ENCODE results near the gene PBOV1.

Gene PBOV1

DNA sequence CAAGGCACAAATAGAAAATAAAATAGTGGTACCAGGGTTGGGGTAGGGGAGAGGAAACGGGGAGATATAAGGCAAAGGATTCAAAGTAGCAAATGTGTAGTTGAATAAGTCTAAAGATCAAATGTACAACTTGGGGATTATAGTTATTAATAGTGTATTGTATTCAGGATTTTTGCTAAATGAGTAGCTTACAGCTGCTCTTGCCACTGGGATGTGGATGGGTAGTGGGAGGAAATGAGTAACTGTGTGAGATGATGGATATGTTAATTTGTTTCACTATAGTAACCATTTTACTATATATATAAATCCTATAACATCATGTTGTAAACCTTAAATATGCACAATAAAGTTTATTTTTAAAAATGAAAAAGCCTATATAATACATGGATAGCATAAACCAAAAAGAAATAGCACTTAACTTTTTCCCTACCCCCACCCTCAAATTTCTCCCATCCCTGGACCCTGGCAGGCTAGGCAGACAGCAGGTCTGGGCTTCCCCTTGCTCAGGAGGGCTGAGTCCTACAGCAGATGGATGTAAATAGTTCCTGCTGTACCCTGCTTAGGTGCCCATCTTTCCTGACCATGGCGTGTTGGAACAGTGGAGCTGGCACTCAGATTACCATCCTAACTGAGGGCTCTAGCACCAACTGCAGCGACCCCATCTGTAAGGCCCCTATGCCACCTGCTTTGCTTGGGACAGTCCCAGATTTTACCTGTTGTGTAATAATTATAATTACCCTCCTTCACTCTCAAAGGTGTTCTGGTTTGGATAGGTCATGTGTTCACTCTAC is 28.6 kb upstream of the PBOV1 start:
- DNase-seq: no peak
- no peak for ATAC-seq (replicated peaks)
- no peaks in the 10 kb centered on the region for H3K9me3 Mint-ChIP-seq
- no peak overlapping the region for H3K4me3 Mint-ChIP-seq
- H3K36me3 Mint-ChIP-seq: no peaks in the 10 kb centered on the region
- peaks cover 14 to 17% of the 10 kb centered on the region in 2 donors for H3K27me3 Mint-ChIP-seq
- H3K4me1 Mint-ChIP-seq: no peaks in the 10 kb centered on the region
- H3K27ac Mint-ChIP-seq: no peak overlapping the region

DNA sequence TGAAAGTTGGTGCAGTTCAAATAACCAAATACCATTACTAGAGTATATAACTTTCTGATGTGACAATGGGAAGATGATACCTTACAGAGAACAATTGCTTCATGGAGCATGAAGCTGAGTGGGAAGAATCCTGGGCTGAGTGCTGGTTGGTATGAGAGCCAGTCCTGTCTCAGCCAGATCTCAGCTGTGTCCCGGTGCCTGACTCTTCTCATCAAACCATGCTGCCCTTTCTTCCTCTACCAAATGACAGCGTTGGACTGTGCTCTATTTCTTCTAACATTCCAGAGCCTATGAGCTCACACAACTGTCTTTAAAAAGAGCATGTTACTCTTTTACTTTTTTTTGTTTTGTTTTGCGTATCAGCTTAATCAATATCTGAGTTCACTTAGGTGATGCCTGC is 27.5 kb upstream of the PBOV1 start:
- ATAC-seq (replicated peaks): no peak
- no peaks in the 10 kb centered on the region for H3K4me1 Mint-ChIP-seq
- no peak overlapping the region for H3K27ac Mint-ChIP-seq
- no peak overlapping the region for H3K4me3 Mint-ChIP-seq
- no peak for DNase-seq
- peaks cover 15 to 17% of the 10 kb centered on the region in 2 donors for H3K27me3 Mint-ChIP-seq
- no peaks in the 10 kb centered on the region for H3K9me3 Mint-ChIP-seq
- H3K36me3 Mint-ChIP-seq: no peaks in the 10 kb centered on the region

DNA sequence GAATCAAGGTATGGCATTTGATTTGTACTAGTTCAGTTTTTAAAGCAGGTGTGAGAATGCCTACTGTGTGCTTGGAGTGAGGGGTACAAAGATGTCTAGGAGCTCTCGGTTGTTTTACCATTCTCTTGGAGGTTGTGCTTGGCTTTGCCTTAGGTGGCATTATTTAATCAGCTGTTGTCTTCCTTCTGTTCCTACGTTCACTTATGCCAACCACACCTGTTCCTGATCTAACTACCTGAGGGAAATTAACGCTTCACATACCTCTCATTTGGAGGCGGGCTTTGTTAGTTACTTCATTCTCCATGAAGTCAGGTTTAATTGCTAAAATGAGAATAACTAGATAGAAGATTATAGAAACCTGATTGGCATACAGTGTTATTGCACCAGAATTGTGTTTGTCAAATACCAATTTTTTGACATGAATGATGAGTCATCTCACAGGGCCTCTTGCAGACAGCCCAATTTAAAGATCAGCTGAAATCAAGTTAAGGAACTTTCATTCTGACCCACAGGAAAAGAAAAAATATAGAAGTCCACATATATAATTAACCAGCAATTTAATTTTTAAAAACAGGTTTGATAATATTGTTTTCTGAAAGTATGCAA is 24.8 kb upstream of the PBOV1 start:
- H3K27me3 Mint-ChIP-seq: peaks cover 15 to 17% of the 10 kb centered on the region in 2 donors
- H3K36me3 Mint-ChIP-seq: no peaks in the 10 kb centered on the region
- ATAC-seq (replicated peaks): no peak
- DNase-seq: no peak
- H3K27ac Mint-ChIP-seq: no peak overlapping the region
- no peak overlapping the region for H3K4me3 Mint-ChIP-seq
- H3K4me1 Mint-ChIP-seq: no peaks in the 10 kb centered on the region
- H3K9me3 Mint-ChIP-seq: no peaks in the 10 kb centered on the region

DNA sequence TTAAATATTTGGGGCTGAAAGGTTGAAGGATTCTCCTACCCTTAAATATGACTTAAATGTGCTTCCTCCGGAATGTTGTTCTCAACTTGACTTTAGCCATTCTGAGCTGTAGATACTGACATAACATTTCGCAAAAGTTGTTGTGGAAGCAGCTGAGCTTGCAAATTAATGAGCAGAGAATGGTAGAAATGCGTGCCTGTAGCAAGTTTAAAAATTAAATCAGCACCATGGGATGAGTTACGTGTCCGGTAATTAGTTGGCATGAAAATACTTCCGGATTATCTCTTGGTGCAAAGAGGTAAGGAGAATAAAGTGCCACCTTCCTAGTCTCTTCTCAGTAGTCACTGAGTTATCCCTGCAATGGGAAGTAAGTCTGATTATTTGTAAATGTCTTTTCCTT is 23.6 kb upstream of the PBOV1 start:
- H3K9me3 Mint-ChIP-seq: no peaks in the 10 kb centered on the region
- H3K27me3 Mint-ChIP-seq: peaks cover 15 to 17% of the 10 kb centered on the region in 2 donors
- H3K4me1 Mint-ChIP-seq: no peaks in the 10 kb centered on the region

DNA sequence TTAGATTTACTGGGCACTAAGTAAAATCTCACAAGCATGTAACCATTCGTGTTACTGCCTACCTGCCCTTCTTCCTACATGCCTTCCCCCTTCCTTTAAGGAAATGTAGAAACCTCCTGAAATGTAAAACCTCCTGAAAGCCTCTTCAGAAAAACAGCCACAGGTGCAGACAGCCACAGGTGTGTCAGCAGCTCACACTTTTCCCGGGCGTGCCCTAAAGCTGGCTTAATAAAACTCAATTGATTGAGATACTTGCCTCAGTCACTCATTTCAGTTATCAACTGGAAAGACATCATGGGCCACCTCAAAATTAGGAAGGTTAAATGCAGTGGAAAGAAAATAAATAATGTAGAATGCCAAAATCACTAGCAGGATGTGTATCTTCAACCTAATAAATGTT is 23.1 kb upstream of the PBOV1 start:
- Mint-ChIP-seq H3K9me3 (no peaks in the 10 kb centered on the region), H3K27me3 (peaks cover 15 to 17% of the 10 kb centered on the region in 2 donors)

More for the DNA sequence above, 23.6 kb upstream of the PBOV1 start:
- DNase-seq: no peak
- Mint-ChIP-seq H3K27ac (no peak overlapping the region), H3K36me3 (no peaks in the 10 kb centered on the region), H3K4me3 (no peak overlapping the region)
- no peak for ATAC-seq (replicated peaks)

DNA sequence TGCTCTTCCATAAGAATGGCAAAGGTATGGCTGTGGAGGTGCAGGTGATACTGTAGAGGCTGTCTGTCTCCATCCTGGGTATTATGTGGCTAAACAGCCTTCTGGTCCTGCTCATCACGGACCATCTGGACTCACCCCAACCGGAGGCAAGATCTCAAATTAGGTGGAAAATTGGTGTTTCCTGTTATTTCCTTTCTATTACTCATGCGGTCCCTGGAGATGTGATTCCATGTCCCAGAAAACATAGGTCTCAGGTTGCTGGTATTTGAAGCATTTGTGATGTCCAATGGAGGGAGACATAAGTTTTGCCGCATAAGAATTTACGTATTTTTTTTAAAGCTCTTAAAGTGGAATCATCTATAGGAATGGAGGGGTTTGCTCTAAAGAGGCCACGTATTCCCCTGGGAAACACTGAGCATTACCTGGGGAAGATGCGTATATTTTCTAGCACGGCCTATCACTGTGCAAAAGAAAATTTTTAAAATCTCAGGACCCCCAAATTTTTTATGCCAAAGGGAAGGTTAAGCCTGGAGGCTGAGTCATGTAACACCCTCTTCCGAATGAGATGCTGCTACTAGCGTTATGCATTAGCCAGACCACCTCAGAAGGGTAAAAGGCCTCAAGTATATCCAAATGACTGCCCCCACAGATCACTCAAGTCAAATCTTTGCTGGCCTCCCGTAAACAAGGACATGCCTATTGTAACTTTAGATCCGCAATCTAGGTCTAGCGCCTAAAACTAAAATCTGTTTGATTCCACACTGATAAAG is 22.4 kb upstream of the PBOV1 start:
- peaks cover 12 to 15% of the 10 kb centered on the region in 2 donors for H3K27me3 Mint-ChIP-seq
- DNase-seq (no peak), ATAC-seq (replicated peaks) (no peak)
- H3K4me3 Mint-ChIP-seq: no peak overlapping the region
- H3K9me3 Mint-ChIP-seq: no peaks in the 10 kb centered on the region
- no peaks in the 10 kb centered on the region for H3K36me3 Mint-ChIP-seq
- H3K27ac Mint-ChIP-seq: no peak overlapping the region
- H3K4me1 Mint-ChIP-seq: no peaks in the 10 kb centered on the region

More for the DNA sequence above, 23.1 kb upstream of the PBOV1 start:
- no peak for DNase-seq
- H3K4me1 Mint-ChIP-seq: no peaks in the 10 kb centered on the region
- no peak overlapping the region for H3K4me3 Mint-ChIP-seq
- no peak for ATAC-seq (replicated peaks)
- H3K27ac Mint-ChIP-seq: no peak overlapping the region
- no peaks in the 10 kb centered on the region for H3K36me3 Mint-ChIP-seq

DNA sequence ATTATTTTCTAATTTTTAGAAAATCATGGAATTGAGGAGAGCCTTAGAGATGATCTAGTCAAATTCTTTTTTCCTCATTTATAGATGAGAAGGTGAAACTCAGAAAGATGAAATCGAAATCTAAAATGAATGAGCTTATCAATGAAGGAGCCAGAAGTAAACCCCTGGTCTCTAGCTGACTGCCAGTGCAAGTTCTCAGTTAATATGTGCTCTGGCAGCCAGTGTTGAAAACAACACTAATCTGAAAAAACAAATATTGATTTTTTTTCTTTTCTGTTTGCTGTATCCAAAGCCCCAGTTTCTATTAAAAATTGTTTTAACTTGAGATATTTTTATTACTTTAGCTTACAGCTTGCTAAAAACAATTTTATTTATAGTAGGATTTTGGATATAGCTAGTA is 21.5 kb upstream of the PBOV1 start:
- Mint-ChIP-seq H3K27ac (no peak overlapping the region), H3K9me3 (no peaks in the 10 kb centered on the region), H3K4me3 (no peak overlapping the region), H3K36me3 (no peaks in the 10 kb centered on the region), H3K4me1 (no peaks in the 10 kb centered on the region), H3K27me3 (peaks cover 17 to 19% of the 10 kb centered on the region in 2 donors)
- DNase-seq (no peak), ATAC-seq (replicated peaks) (no peak)

DNA sequence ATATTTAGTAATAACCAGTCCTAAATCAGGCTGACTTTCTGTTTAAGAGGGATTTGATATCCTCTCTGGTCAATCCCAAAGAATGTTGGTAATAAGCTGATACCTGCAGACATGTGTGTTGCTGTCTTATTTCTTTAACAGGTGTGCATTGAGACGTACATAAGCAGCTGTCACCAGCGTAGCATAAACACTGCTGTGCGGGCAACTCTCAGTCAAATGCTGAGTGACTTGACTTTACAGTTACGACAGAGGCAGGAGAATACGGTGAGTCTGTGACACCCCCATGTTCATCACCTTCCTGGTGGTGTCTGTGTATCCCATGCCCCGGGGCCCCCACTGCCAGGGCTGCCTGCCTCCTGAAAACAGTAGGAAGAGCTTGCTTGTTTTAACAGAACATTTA is 20.1 kb upstream of the PBOV1 start:
- no peaks in the 10 kb centered on the region for H3K36me3 Mint-ChIP-seq

DNA sequence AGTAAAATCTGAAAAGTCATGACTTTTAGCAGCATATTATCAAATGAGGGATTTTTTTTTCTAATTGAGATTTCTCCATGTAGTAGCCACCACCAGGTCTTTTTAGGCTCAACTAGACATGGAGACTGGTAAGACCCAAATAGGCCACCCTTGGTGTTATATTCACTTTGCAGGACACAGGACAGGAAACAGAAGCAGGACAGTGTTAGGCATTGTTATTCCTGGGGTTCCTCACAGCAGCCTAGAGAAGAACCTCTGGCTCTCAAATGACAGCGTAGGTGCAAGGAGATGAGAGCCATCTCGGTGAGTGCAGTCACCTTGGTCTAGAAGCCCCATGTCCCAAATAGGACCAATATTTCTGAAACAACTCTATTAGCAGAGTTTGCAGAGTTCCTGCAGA is 19.2 kb upstream of the PBOV1 start:
- ATAC-seq (replicated peaks) (no peak), DNase-seq (no peak)
- Mint-ChIP-seq H3K9me3 (no peaks in the 10 kb centered on the region), H3K27ac (no peak overlapping the region), H3K27me3 (peaks cover 7 to 14% of the 10 kb centered on the region in 2 donors), H3K36me3 (no peaks in the 10 kb centered on the region), H3K4me1 (no peaks in the 10 kb centered on the region), H3K4me3 (no peak overlapping the region)

More for the DNA sequence above, 20.1 kb upstream of the PBOV1 start:
- peaks cover 13 to 19% of the 10 kb centered on the region in 2 donors for H3K27me3 Mint-ChIP-seq
- DNase-seq: no peak
- no peak for ATAC-seq (replicated peaks)
- no peaks in the 10 kb centered on the region for H3K9me3 Mint-ChIP-seq
- no peak overlapping the region for H3K4me3 Mint-ChIP-seq
- H3K4me1 Mint-ChIP-seq: no peaks in the 10 kb centered on the region
- H3K27ac Mint-ChIP-seq: no peak overlapping the region

DNA sequence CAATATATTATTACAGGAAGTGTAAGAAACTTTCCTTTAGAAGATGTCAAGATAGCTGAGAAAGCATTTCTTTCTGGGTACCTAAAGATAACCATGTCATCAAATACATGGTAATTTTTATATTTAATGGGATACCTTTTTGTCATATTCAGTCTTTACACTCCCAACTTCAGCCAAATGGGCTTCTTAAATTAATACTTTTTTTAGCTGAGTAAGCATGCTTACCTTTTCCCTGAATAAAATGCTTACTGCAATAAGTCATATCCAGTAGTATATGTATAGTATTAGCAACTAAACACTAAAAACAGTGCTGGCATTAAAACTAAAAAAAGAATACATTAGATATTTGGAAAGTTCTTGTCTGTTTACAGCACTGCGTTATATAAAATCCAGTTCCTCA is 17.4 kb upstream of the PBOV1 start:
- peaks cover 9 to 14% of the 10 kb centered on the region in 2 donors for H3K27me3 Mint-ChIP-seq
- no peaks in the 10 kb centered on the region for H3K9me3 Mint-ChIP-seq
- ATAC-seq (replicated peaks): no peak
- no peak for DNase-seq
- H3K4me1 Mint-ChIP-seq: peaks cover 4 to 16% of the 10 kb centered on the region in 2 donors
- H3K4me3 Mint-ChIP-seq: no peak overlapping the region
- no peak overlapping the region for H3K27ac Mint-ChIP-seq
- no peaks in the 10 kb centered on the region for H3K36me3 Mint-ChIP-seq

DNA sequence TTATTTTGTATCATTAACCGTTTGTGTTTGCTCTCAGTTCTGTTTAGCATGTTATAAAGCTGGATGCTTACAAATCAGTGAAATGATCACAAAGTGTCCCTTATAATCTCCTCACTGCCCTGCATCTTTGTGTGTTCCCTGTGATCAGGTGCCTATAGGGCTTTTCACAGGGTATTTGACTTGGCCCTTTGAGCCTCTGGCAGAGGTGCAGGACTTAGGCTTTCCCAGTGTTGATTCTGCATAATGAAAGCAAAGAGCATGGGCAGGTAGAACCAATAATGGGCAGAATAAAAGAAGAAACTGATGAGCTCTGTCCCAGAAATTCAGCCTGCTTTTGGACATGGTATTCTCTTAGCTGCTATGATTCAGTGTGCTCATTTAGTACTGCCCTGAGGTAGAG is 16.9 kb upstream of the PBOV1 start:
- H3K4me3 Mint-ChIP-seq: no peak overlapping the region
- ATAC-seq (replicated peaks): no peak
- H3K27me3 Mint-ChIP-seq: peaks cover 14 to 16% of the 10 kb centered on the region in 2 donors
- H3K36me3 Mint-ChIP-seq: no peaks in the 10 kb centered on the region
- H3K4me1 Mint-ChIP-seq: peaks cover 4 to 18% of the 10 kb centered on the region in 2 donors
- no peak overlapping the region for H3K27ac Mint-ChIP-seq
- DNase-seq: no peak
- H3K9me3 Mint-ChIP-seq: no peaks in the 10 kb centered on the region

DNA sequence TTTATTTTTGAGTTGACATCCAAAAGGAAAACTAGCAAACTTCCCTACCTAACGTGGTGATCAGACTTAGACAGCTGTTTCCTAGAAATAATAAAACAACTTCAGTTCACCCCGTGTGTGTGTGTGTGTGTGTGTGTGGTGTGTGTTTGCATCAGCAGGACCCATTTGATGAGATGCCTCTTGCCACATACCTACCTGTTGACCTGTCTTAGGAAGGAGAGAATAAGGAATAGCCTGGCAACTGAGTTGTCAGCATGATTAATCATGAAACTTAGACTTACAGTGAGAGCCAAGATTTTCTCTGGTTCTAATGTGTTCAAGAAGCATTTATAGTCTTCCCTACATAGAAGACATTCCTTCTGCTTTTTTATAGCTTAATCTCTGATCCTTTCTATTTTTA is 16.1 kb upstream of the PBOV1 start:
- Mint-ChIP-seq H3K27ac (no peak overlapping the region), H3K9me3 (no peaks in the 10 kb centered on the region), H3K4me3 (no peak overlapping the region), H3K36me3 (no peaks in the 10 kb centered on the region), H3K27me3 (peaks cover 19 to 21% of the 10 kb centered on the region in 2 donors), H3K4me1 (peaks cover 4 to 18% of the 10 kb centered on the region in 2 donors)
- no peak for DNase-seq
- ATAC-seq (replicated peaks): no peak

DNA sequence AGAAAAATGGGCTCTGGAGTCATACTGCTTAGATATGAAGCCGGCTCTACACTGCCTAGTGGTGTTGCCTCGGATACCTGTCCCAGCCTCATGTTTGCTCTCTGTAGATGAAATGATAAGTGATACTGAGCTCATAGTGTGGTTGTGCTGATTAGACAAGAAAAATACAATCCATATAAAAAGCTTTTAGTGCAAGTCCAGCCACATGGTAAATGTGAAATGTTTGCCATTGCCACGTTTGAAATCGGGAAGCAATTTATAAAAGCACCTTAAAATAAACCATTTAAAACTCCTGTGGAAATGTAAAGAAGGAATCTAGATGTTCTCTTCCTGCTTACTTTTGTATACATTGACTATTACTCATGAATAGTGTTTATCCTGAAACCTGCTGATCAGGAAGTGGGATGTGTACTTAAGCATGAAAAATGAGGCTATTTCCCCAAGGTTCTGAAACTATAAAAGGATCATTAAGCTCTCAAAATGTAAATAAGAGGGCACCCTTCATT is 13.1 kb upstream of the PBOV1 start:
- Mint-ChIP-seq H3K4me3 (no peak overlapping the region), H3K27ac (no peak overlapping the region), H3K27me3 (peaks cover 40 to 41% of the 10 kb centered on the region in 2 donors)

DNA sequence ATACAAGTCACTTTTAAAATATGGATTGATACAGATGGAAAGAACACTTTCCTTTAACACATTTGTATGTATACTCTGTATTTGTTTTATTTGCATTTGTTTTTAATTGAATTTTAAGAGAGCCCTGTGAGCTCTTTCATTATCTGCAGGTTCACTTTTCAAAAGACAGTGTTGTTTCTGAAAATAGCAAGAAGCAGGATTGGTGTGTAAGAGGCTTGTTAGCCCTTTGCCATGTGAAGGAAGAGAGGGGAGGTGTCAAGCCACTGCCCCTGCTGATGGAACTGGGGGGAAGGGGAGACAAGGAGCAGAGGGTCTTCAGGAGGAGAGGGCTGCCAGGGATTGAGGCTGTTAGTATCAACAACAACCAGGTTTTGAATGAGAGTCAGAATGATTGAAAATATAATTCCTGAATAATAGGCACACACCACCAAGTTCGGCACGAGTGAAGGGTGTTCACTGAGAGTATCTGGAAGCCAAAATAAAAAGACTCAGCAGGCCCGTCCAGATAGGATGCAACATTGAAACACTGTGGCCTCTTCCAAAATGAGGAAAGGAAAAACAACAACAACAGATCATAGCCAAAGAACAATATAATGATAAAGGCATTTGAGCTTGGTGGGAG is 12.6 kb upstream of the PBOV1 start:
- ATAC-seq (replicated peaks) (no peak), DNase-seq (no peak)
- peaks cover 4 to 18% of the 10 kb centered on the region in 2 donors for H3K4me1 Mint-ChIP-seq
- no peaks in the 10 kb centered on the region for H3K9me3 Mint-ChIP-seq
- H3K4me3 Mint-ChIP-seq: no peak overlapping the region
- no peak overlapping the region for H3K27ac Mint-ChIP-seq
- peaks cover 40 to 45% of the 10 kb centered on the region in 2 donors for H3K27me3 Mint-ChIP-seq
- H3K36me3 Mint-ChIP-seq: no peaks in the 10 kb centered on the region

More for the DNA sequence above, 13.1 kb upstream of the PBOV1 start:
- Mint-ChIP-seq H3K9me3 (no peaks in the 10 kb centered on the region), H3K4me1 (peaks cover 4 to 18% of the 10 kb centered on the region in 2 donors), H3K36me3 (no peaks in the 10 kb centered on the region)
- DNase-seq (no peak), ATAC-seq (replicated peaks) (no peak)
